Right renal cortex interstitium (tissue), 3 donors: Measurements from ENCODE around the gene MACROD2. TPM values are rescaled to one million over a fixed set of nuclear protein-coding genes. Genes with fewer than 3 reads are reported as not detected.
A peak's percentile ranks its signal among the peaks of the same experiment; 100 is the strongest.

Experiments used
- DNase-seq, 3 donors: peaks; one replicate each; pipeline ENCODE4 v3.0.0-alpha.2; 2013; ENCODE audit warnings: low read depth in 3 of 3, low spot score in 2 of 3
- polyA plus RNA-seq, 3 donors: library from polyadenylated mRNA; unstranded; fragments of 120-200 nt; gene quantifications; one replicate each; pipeline ENCODE4 v1.2.1, GENCODE V29; 2013; ENCODE audit not compliant: insufficient read length in 3 of 3

The MACROD2 gene
- polyA plus RNA-seq, 3 donors: 14.4 to 15.6 (median 14.5) TPM

DNA sequence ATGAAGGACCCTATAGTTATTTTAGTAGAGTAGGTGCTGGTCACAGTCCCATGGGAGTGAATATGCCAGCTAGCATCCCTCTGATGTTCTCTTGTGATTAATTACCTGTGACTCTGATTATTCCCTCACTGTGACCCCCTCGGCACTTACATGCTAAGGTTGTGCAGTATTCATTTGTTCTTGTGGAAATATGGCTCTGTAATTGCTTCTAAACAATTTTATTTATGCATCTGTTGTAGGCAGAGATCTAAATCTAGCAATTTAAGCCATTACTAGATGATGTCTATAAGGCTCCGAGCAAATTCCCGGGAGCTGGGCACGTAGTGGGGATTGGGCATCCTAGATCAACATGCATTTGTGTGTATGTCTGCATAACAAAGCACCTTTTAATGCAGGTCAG, 1616.2 kb downstream of the MACROD2 start:
- no peak for DNase-seq

DNA sequence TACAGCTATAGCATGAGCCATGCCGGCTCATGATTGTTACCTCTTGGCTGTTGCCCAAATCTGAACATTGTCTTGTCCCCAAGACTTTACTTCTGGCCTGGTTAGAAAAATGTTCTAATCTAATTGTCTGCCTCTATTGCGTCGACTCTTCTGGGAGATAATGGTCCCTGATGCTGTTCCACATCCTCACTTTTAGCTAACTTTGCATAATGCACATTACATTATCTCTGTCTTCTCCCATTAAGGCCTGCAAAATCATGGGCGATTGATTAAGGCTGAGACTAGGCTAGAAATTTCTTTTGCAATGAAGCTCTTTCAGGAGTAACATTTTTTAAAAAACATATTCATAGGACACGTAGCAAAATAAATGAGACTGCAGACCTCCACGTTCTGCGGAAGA, 1616.9 kb downstream of the MACROD2 start:
- DNase-seq: no peak

DNA sequence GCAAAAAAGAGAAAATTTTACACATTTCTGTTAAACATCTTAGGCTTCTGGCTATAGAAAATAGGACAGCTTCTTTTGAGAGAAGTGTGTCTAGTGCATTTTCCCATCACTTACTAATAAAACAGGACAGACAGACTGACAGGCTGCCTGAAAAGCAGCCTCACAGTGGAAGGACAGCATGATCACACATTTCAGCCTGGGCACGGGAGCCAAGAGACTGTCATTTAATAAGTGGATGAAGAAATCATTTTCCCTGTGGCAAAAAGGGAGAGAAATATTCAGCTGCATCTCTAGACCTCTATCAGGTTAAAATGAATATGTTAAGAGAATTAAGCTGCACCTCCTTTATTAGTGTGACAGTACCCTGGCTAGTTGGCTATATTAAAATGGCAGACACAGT, 1617.5 kb downstream of the MACROD2 start:
- DNase-seq: no peak

DNA sequence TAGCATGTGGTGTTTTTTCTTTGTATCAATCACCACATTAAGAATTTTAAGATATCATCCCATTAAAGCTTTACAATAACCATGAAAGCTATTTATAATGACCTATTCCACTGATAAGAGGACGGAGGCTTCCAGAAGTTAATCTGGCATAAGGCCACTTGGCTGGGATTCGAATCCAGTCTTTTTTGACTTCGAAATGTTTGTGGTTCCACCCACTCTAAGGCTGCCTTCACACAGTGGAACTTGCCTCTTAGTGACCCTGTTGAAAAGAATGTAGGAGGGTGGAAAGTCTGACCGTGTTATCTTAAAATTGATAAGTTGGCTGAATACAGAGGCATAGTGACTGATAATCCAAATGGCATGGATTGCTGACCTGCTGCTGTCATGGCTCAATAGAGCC, 1618.2 kb downstream of the MACROD2 start:
- no peak for DNase-seq

DNA sequence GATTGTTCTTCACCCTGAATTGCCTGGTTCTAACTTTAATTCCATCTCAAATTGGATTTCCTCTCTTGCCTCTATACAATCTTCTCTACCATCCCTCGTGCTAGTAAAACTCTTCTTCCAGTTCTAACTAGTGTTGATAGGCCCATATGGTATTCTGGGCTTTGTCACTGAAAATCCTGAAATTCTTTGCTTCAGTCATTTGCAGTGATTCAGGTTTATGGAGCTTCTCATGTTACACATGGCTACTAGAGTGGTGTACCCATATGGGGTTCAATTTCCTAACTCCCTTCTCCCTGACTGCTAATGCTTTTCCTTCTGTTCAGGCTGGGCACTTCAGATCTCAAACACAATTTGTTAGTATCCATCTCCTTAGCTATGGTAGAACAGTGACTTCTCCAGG, 1621.3 kb downstream of the MACROD2 start:
- DNase-seq: no peak

DNA sequence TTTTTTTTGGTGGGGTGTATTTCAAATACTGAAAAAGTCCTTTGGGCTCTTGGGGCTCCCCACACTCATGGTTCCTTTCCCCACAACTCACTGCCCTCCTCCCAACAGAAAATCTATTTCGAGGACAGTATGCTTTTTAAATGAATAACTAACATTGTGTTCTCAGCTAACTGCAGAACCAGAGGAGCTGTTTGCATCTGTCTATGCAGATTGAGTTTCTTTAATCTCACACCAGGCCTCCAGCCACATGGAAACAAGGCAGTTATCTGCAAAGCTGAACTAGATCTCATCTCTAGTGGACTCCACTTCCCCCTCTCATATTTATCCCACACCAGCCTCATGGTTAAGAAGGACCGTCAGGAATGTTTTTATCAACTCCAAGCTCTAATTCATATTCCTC, 1622.8 kb downstream of the MACROD2 start:
- DNase-seq: no peak

DNA sequence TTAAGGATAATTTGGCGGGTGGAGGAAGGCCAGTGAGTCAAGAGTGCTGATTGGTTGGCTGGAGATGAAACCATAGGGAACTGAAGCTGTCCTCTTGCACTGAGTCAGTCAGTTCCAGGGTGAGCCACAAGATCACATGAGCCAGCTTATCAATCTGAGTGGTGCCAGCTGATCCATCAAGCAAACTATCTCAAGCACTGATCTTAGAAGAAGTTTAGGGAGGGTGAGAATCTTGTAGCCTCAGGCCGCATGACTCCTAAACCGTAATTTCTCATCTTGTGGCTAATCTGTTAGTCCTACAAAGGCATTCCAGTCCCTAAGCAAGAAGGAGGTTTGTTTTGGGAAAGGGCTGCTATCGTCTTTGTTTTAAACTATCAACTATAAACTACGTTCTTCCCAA, 1623.6 kb downstream of the MACROD2 start:
- DNase-seq: no peak

DNA sequence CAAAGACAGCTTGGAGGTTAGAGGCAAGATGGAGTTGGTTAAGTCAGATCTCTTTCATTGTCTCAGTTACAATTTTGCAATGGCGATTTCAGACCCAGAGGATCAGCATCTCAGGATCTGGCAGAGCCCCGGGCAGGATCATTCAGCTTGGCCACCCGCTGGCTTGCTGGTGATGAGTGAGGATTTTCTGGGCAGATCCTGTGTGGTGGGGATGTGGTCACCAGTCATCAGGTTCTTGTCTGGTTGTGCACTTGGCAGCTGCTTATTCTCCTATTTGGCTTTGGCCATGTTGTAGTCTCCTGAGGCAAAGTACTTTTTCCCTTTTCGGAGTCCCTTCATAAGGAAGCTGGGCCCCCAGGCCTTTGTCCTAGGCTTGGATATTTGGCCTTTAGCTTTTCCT, 1624.0 kb downstream of the MACROD2 start:
- no peak for DNase-seq

DNA sequence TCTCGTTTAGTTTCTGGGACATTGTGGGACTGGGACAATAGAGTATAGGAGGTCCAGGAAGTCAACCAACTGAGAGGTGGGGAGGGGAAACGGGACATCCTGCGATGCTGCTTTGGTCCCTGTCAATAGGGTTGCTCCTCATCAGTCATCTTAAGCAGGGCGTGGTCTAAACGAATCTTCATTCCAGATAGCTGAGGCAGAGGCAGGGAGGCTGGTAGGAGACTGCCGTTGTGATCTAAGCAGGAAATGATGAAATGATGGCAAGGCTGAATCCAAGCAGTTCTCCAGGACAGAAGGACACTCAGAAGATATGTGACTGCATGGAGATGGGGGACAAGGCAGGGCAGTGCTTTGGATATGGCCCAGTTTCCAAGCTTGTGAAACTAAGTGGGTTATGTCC, 1624.5 kb downstream of the MACROD2 start:
- DNase-seq: no peak

DNA sequence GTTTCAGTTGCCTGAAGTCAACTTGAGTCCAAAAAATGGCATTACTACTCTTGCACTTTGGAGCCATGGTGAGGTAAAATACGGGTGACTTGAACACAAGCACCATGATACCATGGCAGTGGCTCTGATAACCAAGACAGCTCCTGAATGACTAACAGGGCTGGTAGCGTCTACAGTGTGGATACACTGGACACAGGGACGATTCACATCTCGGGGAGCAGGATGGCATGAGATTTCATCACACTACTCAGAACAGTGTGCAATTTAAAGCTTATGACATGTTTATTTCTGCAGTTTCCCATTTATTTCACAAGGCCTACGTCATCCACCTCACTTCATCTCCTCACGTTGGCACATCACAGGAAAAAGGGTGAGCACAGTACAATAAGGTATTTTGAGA, 1627.1 kb downstream of the MACROD2 start:
- no peak for DNase-seq

DNA sequence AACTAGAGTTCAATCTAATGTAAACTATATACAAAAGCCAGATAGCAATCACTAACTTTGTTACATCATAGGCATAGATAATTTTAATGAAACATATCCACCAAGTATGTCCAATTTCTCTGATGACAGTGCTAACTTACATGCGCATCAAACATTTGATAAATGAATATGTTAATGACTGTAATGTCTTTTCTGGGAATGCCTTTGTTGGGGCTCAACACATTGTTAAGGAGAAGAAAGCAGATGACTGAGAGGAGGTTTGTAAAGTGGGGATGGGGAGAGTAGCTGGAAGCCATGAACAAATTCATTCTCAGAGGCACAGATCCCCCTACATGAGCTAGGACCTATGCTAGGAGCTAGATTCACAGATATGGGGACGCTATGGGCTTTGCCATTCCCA, 1627.9 kb downstream of the MACROD2 start:
- DNase-seq: no peak

DNA sequence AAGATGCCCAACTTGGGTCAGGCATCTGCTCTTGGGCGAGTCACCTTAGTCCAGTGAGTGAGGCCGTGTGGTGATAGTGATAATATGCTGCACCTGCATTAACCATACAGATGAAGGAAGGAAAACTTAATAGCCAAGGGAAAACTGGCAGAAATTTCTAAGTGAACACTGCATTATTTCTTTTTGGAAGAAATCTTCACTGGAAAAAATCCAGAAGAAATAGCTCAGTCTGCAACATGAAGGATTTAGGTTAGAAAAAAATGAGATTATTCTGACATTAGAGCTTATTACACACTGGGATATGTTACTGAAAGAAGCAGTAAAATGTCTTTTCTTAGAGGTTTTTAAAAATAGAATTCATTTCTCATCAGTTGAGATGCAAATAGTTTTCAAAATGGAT, 1630.7 kb downstream of the MACROD2 start:
- no peak for DNase-seq

DNA sequence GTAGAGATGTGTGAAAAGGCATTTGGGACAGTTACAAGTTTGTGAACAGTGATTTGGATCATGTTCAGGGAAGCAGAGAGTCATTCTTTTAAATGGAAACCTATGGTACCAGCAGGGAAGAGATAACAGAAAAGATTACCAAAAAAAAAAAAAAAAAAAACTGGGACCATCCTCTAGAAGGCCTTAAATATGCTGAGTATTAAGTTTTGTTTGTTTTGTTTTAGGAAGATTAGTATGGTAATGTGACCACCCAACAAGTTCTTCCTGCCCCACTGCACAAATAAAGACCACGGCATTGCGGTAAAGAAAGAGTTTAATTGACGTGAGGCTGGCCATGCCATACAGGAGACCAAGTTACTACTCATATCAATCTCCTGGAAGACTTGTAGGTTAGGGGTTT, 1631.8 kb downstream of the MACROD2 start:
- no peak for DNase-seq

DNA sequence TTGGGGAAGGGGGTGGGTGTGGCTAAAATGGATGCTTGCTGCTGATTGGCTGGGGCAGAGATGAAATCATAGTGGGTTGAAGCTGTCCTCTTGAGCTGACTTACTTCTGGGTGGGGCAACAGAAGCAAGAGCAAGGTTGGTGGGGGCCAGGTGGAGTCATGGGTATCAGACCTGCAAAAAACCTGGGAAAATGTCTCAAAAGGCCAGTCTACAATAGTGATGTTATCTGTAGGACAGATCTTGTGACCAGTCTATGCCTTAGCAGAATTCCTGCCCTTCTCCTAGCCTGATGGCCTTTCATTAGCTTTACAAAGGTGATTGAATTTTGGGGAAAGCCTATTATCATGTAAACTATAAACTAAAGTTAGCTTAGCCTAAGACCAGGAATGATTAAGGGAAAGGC, 1632.2 kb downstream of the MACROD2 start:
- no peak for DNase-seq

DNA sequence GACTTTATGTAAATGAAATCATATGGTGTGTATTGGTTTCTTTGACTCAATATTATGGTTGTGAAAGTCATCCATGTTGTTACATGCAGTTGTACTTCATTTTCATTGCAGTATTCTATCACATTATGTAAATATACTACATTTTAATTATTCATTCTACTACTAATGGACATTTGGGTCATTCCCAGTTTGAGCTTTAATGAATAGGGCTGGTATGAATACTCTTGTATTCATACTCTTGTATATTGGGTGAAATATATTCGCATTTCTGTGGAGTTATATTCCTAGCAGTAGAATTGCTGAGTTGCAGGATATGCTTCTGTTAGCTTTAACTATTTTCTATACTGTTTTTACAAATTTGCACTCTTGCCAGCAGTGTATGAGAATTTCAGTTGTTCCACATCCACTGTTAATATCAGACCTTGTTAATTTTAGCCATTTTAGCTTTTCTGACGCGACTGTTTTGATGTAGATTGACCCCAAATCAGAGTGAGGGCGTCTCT, 1633.6 kb downstream of the MACROD2 start:
- no peak for DNase-seq

DNA sequence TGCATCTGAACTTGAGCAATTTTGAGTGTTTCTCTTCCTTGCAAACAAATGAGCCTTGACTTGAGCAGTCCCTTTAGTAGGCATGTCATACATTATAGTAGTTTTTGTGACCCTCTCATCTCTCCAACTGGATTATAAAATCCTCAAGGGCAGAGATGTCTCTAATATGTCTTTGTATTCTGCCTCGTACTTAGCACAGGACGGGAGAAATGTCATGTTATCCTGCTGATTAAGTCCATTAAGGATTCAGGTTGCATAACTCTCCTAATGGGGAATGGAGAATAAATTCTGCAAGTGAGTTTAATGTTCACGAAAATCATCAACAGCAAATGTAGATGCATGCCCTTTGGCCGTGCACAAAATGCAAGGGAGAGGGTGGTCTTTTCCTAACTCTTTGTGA, 1635.0 kb downstream of the MACROD2 start:
- no peak for DNase-seq

DNA sequence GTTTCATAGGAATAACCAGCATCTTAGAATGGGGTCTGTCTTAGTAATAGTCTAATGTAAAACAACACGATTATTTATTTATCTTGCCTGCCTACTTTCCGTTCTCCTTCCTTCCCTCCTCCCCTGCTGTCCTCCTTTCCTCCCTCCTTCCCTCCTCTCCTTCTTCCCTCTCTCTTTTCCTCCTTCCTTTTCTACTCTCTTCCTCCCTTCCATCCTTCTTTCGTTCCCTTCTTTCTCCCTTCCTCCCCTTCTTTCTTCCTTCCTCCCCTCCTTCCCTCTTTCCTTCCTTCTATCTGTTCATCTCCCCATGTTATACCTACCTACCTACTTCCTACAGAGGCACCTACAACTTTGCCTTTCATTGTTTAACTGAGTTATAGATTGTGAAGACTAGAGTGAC, 1637.4 kb downstream of the MACROD2 start:
- no peak for DNase-seq

DNA sequence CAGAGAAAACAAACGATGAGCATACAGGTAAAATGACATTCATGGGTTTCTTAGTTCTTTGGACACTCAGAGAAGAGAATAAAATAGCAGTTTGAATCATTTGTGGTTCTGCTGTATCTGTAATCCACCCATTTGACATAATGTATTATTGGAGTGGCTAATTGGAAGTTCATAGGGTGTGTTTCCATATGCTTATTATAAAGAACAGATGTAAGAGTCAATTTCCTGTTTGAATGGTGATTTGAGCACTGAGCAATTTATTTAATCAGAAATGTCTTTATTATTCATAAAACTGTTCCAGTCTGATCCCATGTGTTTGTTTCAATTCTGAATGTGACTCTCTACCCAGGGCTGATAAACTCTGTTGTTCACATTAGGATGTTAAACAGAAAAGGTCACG, 1638.8 kb downstream of the MACROD2 start:
- no peak for DNase-seq

DNA sequence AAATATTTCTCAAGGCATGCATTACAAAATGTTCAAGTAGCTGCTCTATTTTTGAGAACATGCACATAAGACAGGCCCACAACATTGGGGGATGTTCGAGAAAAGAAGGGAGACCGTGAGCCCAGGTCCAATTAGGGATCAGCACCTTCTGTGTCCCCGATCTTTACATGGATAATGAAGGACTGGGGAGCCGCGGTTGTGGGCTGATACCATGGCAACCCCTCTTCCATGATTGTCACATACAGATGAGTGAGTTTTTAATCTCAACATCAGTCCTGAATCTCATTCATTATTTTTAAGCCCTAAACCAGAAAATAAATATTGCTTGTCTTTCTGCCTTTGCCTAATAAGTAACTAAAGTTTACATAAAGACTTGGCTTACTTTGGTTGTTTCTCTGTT, 1642.2 kb downstream of the MACROD2 start:
- no peak for DNase-seq

DNA sequence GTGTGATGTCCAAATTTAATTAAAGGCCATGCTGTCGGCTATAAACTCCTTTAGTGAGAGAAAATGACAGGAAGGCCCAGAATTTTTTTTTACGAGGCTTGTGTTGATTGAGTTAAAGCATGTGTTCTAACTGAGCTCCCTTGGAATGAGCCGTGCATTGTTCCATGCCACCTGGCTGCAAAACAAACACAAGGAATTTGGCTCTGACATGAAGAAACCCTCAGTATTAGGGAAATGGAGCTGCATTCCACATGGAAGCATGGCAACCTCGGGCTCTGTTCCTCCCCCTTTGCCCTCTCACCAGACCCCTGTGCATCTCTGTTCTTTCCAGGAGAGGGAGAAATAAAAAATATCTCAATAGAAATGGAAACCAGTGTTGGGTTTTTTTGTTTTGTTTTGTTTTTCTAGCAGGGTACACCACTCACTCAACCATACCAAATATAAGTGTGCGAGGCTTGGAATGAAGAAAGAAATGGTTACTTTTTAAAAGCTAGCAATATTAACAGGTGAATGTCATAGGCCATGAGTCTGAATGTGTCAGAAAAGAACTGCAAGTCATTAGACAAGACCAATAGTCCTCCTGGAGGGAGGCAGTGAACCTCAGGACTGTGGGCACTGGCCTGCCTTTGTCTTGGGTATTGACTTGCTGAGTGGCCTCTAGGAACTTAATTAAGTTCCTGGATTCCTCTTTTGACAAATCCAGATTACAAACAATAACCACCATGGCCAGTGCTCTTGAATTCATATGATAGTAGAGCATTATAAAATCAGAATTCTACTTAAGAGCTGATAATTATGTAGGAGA, 1642.8 kb downstream of the MACROD2 start:
- peak in 1 of 3 donors; percentile 32 for DNase-seq

DNA sequence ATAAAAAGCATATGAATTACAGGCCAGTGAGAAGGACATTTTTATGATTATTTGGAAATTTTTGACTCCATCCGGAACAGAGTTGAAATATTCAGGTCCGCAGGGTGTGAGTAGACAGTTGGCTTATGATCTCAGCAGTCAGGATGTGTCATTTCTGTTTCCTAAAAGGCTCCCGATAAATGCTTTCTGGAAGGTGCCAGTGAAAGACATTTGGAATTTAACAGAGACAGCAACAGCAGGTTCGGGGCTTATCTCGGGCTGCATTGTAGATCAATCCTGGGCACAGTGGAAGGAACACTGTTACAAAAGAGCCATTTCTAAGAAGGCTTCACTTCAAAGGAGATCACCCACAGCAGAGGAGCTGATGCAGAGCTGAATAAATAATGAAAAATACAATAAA, 1643.5 kb downstream of the MACROD2 start:
- DNase-seq: no peak

DNA sequence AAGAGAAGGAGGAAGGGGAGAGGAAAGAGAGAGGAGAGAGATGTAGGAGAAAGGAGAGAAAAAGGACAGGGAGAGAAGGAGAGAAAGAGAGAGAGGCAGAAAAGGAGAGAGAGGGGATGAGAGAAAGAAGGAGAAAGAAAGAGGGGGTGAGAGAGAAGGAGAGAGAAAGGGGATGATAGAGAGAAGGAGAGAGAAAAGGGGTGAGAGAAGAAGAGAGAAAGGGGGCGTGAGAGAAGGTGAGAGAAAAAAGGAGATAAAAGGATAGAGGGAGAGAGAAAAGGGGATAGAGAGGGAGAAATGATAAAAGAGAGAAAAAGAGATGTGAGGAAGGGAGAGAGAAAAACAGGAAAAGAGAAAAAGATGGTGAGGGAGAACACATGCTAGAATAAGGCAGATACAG, 1644.5 kb downstream of the MACROD2 start:
- DNase-seq: no peak

DNA sequence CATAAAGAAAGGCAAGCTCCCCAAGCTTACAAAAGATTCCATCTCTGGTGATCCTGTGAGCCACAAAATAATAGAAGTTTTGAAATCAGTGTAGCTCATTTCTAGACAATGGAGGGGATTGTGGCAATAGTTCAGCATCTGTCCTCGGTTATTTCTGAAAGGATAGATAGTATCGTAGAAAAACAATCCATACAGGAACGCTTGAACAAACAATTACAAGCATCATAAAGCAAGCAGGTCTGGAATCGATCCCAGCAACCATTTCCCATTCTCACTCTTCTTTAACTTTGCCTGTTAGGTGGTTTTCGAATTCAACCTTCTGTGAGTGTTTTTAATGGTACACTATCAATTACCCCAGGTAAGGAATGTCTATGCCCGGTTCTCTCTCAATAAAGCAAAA, 1646.8 kb downstream of the MACROD2 start:
- DNase-seq: no peak
